Gastrocnemius medialis (tissue), 4 donors: Measurements from ENCODE around the gene TRIP11. TPM values are rescaled to one million over a fixed set of nuclear protein-coding genes. Genes with fewer than 3 reads are reported as not detected.
A peak's percentile ranks its signal among the peaks of the same experiment; 100 is the strongest.

Experiments used
- ATAC-seq, 2 donors: fragments of 150-250 bp; one replicate each; pipeline ENCODE4 v1.9.1; 2016
- DNase-seq, 2 donors: peaks; one replicate each; pipeline ENCODE4 v3.0.0-alpha.2; 2019
- H3K27ac ChIP-seq, 4 donors: fragments of 200-600 bp; sonication (generic); 1 replicate in 1 of 4; 2 replicates in 3 of 4; pipeline ENCODE4 v1.5.1; 2016 to 2018; ENCODE audit warnings: mild to moderate bottlenecking in 2 of 4, moderate library complexity in 1 of 4
- H3K27me3 ChIP-seq, 3 donors: fragments of 200-600 bp; sonication (generic) in 2 of 3; 1 replicate in 1 of 3; 2 replicates in 2 of 3; pipeline versions ENCODE4 v1.5.1 to v1.6.0; 2016 to 2019; ENCODE audit warnings: mild to moderate bottlenecking in 1 of 3, moderate library complexity in 1 of 3
- H3K36me3 ChIP-seq, 2 donors: fragments of 200-600 bp; sonication (generic) in 1 of 2; one replicate each; pipeline ENCODE4 v1.5.1; 2017 to 2018
- H3K4me1 ChIP-seq, 2 donors: fragments of 200-600 bp; sonication (generic) in 1 of 2; one replicate each; pipeline ENCODE4 v1.5.1; 2016 to 2017; ENCODE audit warnings: mild to moderate bottlenecking in 2 of 2
- H3K4me3 ChIP-seq, 4 donors: fragments of 200-600 bp; sonication (generic) in 3 of 4; 1 replicate in 1 of 4; 2 replicates in 3 of 4; pipeline ENCODE4 v1.5.1; 2016 to 2019; ENCODE audit warnings: mild to moderate bottlenecking in 2 of 4
- H3K9me3 ChIP-seq, 3 donors: fragments of 200-600 bp; sonication (generic) in 2 of 3; 1 replicate in 1 of 3; 2 replicates in 2 of 3; pipeline ENCODE4 v1.5.1; 2016 to 2019
- CTCF ChIP-seq, 5 experiments: fragments of 450-650 bp in 3 of 5; fragments of 200-600 bp in 2 of 5; sonication (generic) in 2 of 5; IDR thresholded peaks in 4 of 5; conservative IDR thresholded peaks in 1 of 5; 1 replicate in 4 of 5; 2 replicates in 1 of 5; pipeline ENCODE4 v1.5.1; 2016 to 2019; ENCODE audit warnings: antibody characterized with exemption in 5 of 5, mild to moderate bottlenecking in 3 of 5, moderate library complexity in 3 of 5
- POLR2A ChIP-seq, 2 donors: fragments of 450-650 bp; IDR thresholded peaks; one replicate each; pipeline ENCODE4 v1.6.1; 2017; ENCODE audit warnings: antibody characterized with exemption in 2 of 2, mild to moderate bottlenecking in 2 of 2, moderate library complexity in 2 of 2
- in situ Hi-C, 4 donors: fragments of 200-750 bp; cut with MboI; loops; one replicate each; pipeline versions ENCODE4 v1.15.0 to v1.8.0; 2017; ENCODE audit warnings: low sequenced_read_pairs in 4 of 4
- intact Hi-C: fragments of 100-400 bp; cut with DNase I; formaldehyde crosslinking; loops from one replicate; pipeline ENCODE4 v1.15.1; 2023; ENCODE audit warnings: low total_unique reads
- total RNA-seq, 4 donors: library from RNA; depleted of rRNA; stranded (reverse); fragments of >200 nt; gene quantifications; one replicate each; pipeline versions ENCODE4 v1.1.0 to v1.2.3, GENCODE V29; 2016

TRIP11 gene
- total RNA-seq, 4 donors from 2014 or later: 22.0 to 39.6 (median 30.2) TPM

- intact Hi-C loops: no loop called here
- no peak for ATAC-seq
- H3K9me3 ChIP-seq: no peaks in the 10 kb centered on the region
- no peak for TF ChIP-seq POLR2A (IDR thresholded peaks at IDR 0.05)
- TF ChIP-seq CTCF (IDR thresholded peaks at IDR 0.05 in 4 of 5, conservative IDR thresholded peaks at IDR 0.05 in 1 of 5): no peak
- no peaks in the 10 kb centered on the region for H3K27me3 ChIP-seq
- DNase-seq: no peak
- H3K4me1 ChIP-seq: no peaks in the 10 kb centered on the region
- in situ Hi-C loops: no loop called here
- H3K36me3 ChIP-seq: no peaks in the 10 kb centered on the region
- no peak overlapping the region for H3K27ac ChIP-seq
- no peak overlapping the region for H3K4me3 ChIP-seq
Measured at GRCh38 chr14:91926131-91926890, 113.5 kb downstream of the TRIP11 start.

- H3K4me3 ChIP-seq: no peak overlapping the region
- DNase-seq: no peak
- H3K36me3 ChIP-seq: no peaks in the 10 kb centered on the region
- ATAC-seq: no peak
- in situ Hi-C loops (no loop called here), intact Hi-C loops (no loop called here)
- H3K27me3 ChIP-seq: no peaks in the 10 kb centered on the region
- H3K27ac ChIP-seq: no peak overlapping the region
- TF ChIP-seq POLR2A (IDR thresholded peaks at IDR 0.05): no peak
- no peak for TF ChIP-seq CTCF (IDR thresholded peaks at IDR 0.05 in 4 of 5, conservative IDR thresholded peaks at IDR 0.05 in 1 of 5)
- H3K4me1 ChIP-seq: no peaks in the 10 kb centered on the region
- no peaks in the 10 kb centered on the region for H3K9me3 ChIP-seq
Measured at GRCh38 chr14:91925727-91926121, 114.1 kb downstream of the TRIP11 start.

DNA sequence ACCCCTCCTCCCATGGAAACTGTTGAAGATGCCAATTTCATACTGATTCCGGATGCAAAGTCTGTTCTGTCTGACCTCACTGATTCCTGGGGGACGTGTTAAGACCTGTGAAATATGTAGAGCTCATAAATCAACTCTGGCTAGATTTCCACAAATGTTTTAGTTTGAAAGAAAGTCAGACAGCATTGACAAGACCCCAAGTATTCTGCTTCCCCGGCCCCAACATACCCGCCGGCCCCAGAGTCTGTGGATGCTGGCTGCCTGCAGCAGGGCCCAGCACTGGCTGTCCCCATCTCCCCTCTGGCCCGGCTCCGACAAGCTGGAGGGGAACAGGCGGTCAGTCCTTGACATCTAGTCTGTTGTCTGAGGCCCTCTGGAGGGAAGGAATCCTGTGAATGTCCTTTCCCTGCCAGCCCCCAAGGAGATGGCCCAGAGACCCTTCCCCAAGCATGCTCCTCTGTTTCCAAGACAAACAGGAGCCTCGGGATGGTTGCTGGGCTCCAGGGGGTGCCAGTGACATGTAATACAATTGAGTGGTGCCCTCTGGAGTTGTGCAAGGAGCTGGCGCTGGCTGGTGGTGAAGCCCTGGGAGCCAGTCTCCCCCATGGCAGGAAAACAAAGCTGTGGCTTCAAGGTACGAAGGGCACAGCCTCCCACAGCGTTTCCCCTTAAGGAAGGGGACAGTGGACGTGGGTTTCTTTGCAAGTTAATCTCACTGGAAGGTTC is 114.7 kb downstream of the TRIP11 start:
- H3K4me3 ChIP-seq: no peak overlapping the region
- ATAC-seq (no peak), DNase-seq (no peak)
- H3K9me3 ChIP-seq: no peaks in the 10 kb centered on the region
- no peaks in the 10 kb centered on the region for H3K4me1 ChIP-seq
- in situ Hi-C loops (no loop called here), intact Hi-C loops (no loop called here)
- H3K27ac ChIP-seq: no peak overlapping the region
- no peaks in the 10 kb centered on the region for H3K27me3 ChIP-seq
- no peaks in the 10 kb centered on the region for H3K36me3 ChIP-seq
- TF ChIP-seq CTCF (IDR thresholded peaks at IDR 0.05 in 4 of 5, conservative IDR thresholded peaks at IDR 0.05 in 1 of 5) (no peak), POLR2A (IDR thresholded peaks at IDR 0.05) (no peak)

- H3K9me3 ChIP-seq: no peaks in the 10 kb centered on the region
- intact Hi-C loops: no loop called here
- no peaks in the 10 kb centered on the region for H3K27me3 ChIP-seq
- no peaks in the 10 kb centered on the region for H3K4me1 ChIP-seq
- H3K4me3 ChIP-seq: no peak overlapping the region
- DNase-seq (no peak), ATAC-seq (no peak)
- no peak for TF ChIP-seq CTCF (IDR thresholded peaks at IDR 0.05 in 4 of 5, conservative IDR thresholded peaks at IDR 0.05 in 1 of 5)
- TF ChIP-seq POLR2A (IDR thresholded peaks at IDR 0.05): no peak
- H3K27ac ChIP-seq: peak overlapping the region in 2 of 4 donors; percentile 0 to 9
- no peaks in the 10 kb centered on the region for H3K36me3 ChIP-seq
- in situ Hi-C loops: no loop called here
Measured at GRCh38 chr14:91920526-91920925, 119.3 kb downstream of the TRIP11 start.
